Heart left ventricle (tissue), 16 donors: ENCODE results near the gene ABCA9. TPM values are rescaled to one million over a fixed set of nuclear protein-coding genes. Genes with fewer than 3 reads are reported as not detected.

Source experiments
- ATAC-seq, 4 donors: fragments of 200-7000 bp; cut with Tn5 transposase; one replicate each; pipeline ENCODE4 v1.9.1; 2020 to 2022; ENCODE audit warnings: moderate library complexity in 4 of 4, mild to moderate bottlenecking in 3 of 4, moderate number of reproducible peaks in 1 of 4
- DNase-seq, 5 donors: peaks; one replicate each; pipeline ENCODE4 v3.0.0-alpha.2; 2020
- H3K27ac ChIP-seq, 12 donors: fragments of 200-600 bp; sonication (generic) in 4 of 12; one replicate each; pipeline versions ENCODE4 v1.5.0 to v1.8.0; 2016 to 2022; ENCODE audit warnings: mild to moderate bottlenecking in 2 of 12
- H3K27me3 ChIP-seq, 9 donors: fragments of 200-600 bp; sonication (generic) in 2 of 9; one replicate each; pipeline versions ENCODE4 v1.5.1 to v1.8.0; 2016 to 2022; ENCODE audit warnings: mild to moderate bottlenecking in 3 of 9
- H3K36me3 ChIP-seq, 9 donors: fragments of 200-600 bp; sonication (generic) in 2 of 9; one replicate each; pipeline versions ENCODE4 v1.5.0 to v1.8.0; 2018 to 2022; ENCODE audit warnings: mild to moderate bottlenecking in 2 of 9
- H3K4me1 ChIP-seq, 12 donors: fragments of 200-600 bp; sonication (generic) in 4 of 12; one replicate each; pipeline versions ENCODE4 v1.5.0 to v1.8.0; 2016 to 2022; ENCODE audit warnings: mild to moderate bottlenecking in 3 of 12
- H3K4me3 ChIP-seq, 12 donors: fragments of 200-600 bp; sonication (generic) in 4 of 12; one replicate each; pipeline versions ENCODE4 v1.5.0 to v1.8.0; 2017 to 2022; ENCODE audit warnings: mild to moderate bottlenecking in 9 of 12, moderate library complexity in 4 of 12
- H3K9me3 ChIP-seq, 12 donors: fragments of 200-600 bp; sonication (generic) in 4 of 12; one replicate each; pipeline versions ENCODE4 v1.5.0 to v1.8.0; 2016 to 2022; ENCODE audit warnings: mild to moderate bottlenecking in 1 of 12
- CTCF ChIP-seq, 12 donors: fragments of 200-600 bp; sonication (generic) in 4 of 12; IDR thresholded peaks; one replicate each; pipeline versions ENCODE4 v1.5.0 to v1.8.0; 2018 to 2022; ENCODE audit warnings: antibody characterized with exemption in 12 of 12, mild to moderate bottlenecking in 5 of 12
- POLR2A ChIP-seq, 2 donors: fragments of 450-650 bp; IDR thresholded peaks; one replicate each; pipeline ENCODE4 v1.6.1; 2017; ENCODE audit warnings: antibody characterized with exemption in 2 of 2, mild to moderate bottlenecking in 2 of 2, moderate library complexity in 2 of 2
- WGBS, 4 donors: extraction: QIAGEN DNeasy Blood & Tissue Kit in 2 of 4; methylation state at CpG; one replicate each; pipeline versions ENCODE4 v1.1.5 to v1.1.7; 2013 to 2018; 5-methylcytosine and 5-hydroxymethylcytosine counted together
- intact Hi-C, 10 donors: fragments of 100-400 bp; cut with DNase I; formaldehyde crosslinking; loops; one replicate each; pipeline versions ENCODE4 v1.11.1 to v1.14.2; 2022
- polyA plus RNA-seq, 2 donors: library from polyadenylated mRNA; stranded (reverse); fragments of 200-250 nt; gene quantifications; one replicate each; pipeline ENCODE4 v1.2.3, GENCODE V29; 2013
- total RNA-seq, 9 donors: library from RNA; depleted of rRNA in 2 of 9; stranded (reverse); fragments of >200 nt in 2 of 9; fragmentation: NEBNext Ultra II Directional in 3 of 9; extraction: Animal tissue kit (Norgen Biotek cat#: 25700) in 3 of 9; gene quantifications; one replicate each; pipeline versions ENCODE4 v1.1.0 to v1.2.4, GENCODE V29; 2016 to 2023
- donor health status: ischemic (EF 13 %, LVEDD 7.1; RV severe dilation, severe dysfunction).
- donor health status: healthy with polysubstance abuse.
- donor health status: DM: no; HTN: yes; CAD: no.
- donor health status: DM: no; HTN: no; CAD: no.
- donor health status: ischemic (EF 25% LVEDD 6.9; RV normal size, moderate dysfunction).
- donor health status: ischemic (EF 25% LVEDD 5.7; RV mildly dilated, moderate dysfunction).
- donor health status: healthy.
- donor health status: DM: yes; HTN: yes; CAD: no.
- donor health status: ischemic (EF 35%, LVEDD 5.7; RV mildly dilated, moderate dysfunction).
- donor health status: nonischemic (EF 11% LVEDD 7.7; RV severe dilation, severe dysfunction).
- donor health status: DM: yes; HTN: yes; CAD: no.
- donor health status: PGD.
- donor health status: ischemic (EF 29% LVEDD 5.4; RV normal size, mild dysfunction).
- donor health status: nonischemic (EF 23%, LVEDD 6.1; RV moderate dilation, normal function).

The ABCA9 gene
- total and polyA plus RNA-seq, 11 donors: 2.4 to 19.9 (median 11.2) TPM

- intact Hi-C loops: loop anchor here in 2 of 10 donors (10.0 kb wide), 2 partner anchors 50 to 270 kb away; no protein-coding TSS in a partner anchor
- 94 to 97% (median 96%) methylated on average over 2 of the region's 2 CpGs for WGBS, 4 donors
These were observed 16.4 kb downstream of the ABCA9 start for GRCh38 chr17:69044371-69044770.

GRCh38 chr17:69043098-69043734 lies 17.5 kb downstream of the ABCA9 start:
- TF ChIP-seq POLR2A (IDR thresholded peaks at IDR 0.05) (no peak), CTCF (IDR thresholded peaks at IDR 0.05) (no peak)
- Histone ChIP-seq H3K9me3 (peaks cover 0 to 22% (median under 1%) of the 10 kb centered on the region in 12 donors), H3K27ac (no peak overlapping the region), H3K36me3 (peaks cover 0 to 33% (median 11%) of the 10 kb centered on the region in 9 donors), H3K4me3 (no peak overlapping the region), H3K27me3 (no peaks in the 10 kb centered on the region), H3K4me1 (peaks cover 0 to 20% (median 9%) of the 10 kb centered on the region in 12 donors)
- intact Hi-C loops: loop anchor here in 2 of 10 donors (10.0 kb wide), 2 partner anchors 52 to 268 kb away; no protein-coding TSS in a partner anchor
- WGBS, 4 donors: 81 to 91% (median 88%) methylated on average over 6 of the region's 6 CpGs
- DNase-seq: no peak
- no peak for ATAC-seq

More at GRCh38 chr17:69044371-69044770, 16.4 kb downstream of the ABCA9 start:
- no peak overlapping the region for H3K27ac ChIP-seq
- peaks cover 0 to 24% (median 0%) of the 10 kb centered on the region in 12 donors for H3K9me3 ChIP-seq
- no peak for TF ChIP-seq POLR2A (IDR thresholded peaks at IDR 0.05)
- no peak for TF ChIP-seq CTCF (IDR thresholded peaks at IDR 0.05)
- DNase-seq (no peak), ATAC-seq (no peak)
- peaks cover 0 to 24% (median 9%) of the 10 kb centered on the region in 12 donors for H3K4me1 ChIP-seq
- no peak overlapping the region for H3K4me3 ChIP-seq
- peaks cover 0 to 40% (median 11%) of the 10 kb centered on the region in 9 donors for H3K36me3 ChIP-seq
- no peaks in the 10 kb centered on the region for H3K27me3 ChIP-seq

GRCh38 chr17:69042308-69042707 lies 18.4 kb downstream of the ABCA9 start:
- Histone ChIP-seq H3K4me3 (no peak overlapping the region), H3K4me1 (peaks cover 0 to 11% (median 4%) of the 10 kb centered on the region in 12 donors), H3K27ac (no peak overlapping the region), H3K36me3 (peaks cover 0 to 33% (median 11%) of the 10 kb centered on the region in 9 donors), H3K27me3 (no peaks in the 10 kb centered on the region), H3K9me3 (peaks cover 0 to 23% (median 1%) of the 10 kb centered on the region in 12 donors)
- 86 to 92% (median 88%) methylated on average over 5 of the region's 5 CpGs for WGBS, 4 donors
- ATAC-seq: no peak
- TF ChIP-seq CTCF (IDR thresholded peaks at IDR 0.05): no peak
- TF ChIP-seq POLR2A (IDR thresholded peaks at IDR 0.05): no peak
- intact Hi-C loops: loop anchor here in 2 of 10 donors (10.0 kb wide), 2 partner anchors 52 to 268 kb away; no protein-coding TSS in a partner anchor
- no peak for DNase-seq

- TF ChIP-seq CTCF (IDR thresholded peaks at IDR 0.05): no peak
- TF ChIP-seq POLR2A (IDR thresholded peaks at IDR 0.05): no peak
- intact Hi-C loops: no loop called here
- H3K4me1 ChIP-seq: peaks cover 0 to 3% (median 0%) of the 10 kb centered on the region in 12 donors
- no peak overlapping the region for H3K4me3 ChIP-seq
- ATAC-seq (no peak), DNase-seq (no peak)
- H3K9me3 ChIP-seq: peaks cover 0 to 6% (median 0%) of the 10 kb centered on the region in 12 donors
- no peak overlapping the region for H3K27ac ChIP-seq
- H3K27me3 ChIP-seq: no peaks in the 10 kb centered on the region
- WGBS, 4 donors: 84 to 93% (median 88%) methylated on average over 3 of the region's 3 CpGs
- peaks cover 0 to 83% (median 12%) of the 10 kb centered on the region in 9 donors for H3K36me3 ChIP-seq
These were observed 28.9 kb downstream of the ABCA9 start for GRCh38 chr17:69031839-69032238.
